Astrocyte (in vitro differentiated cells and primary cell): ENCODE data around the gene CTNS. TPM values are rescaled to one million over a fixed set of nuclear protein-coding genes. Genes with fewer than 3 reads are reported as not detected.

Experiments used
- DNase-seq: peaks from one replicate; pipeline ENCODE4 v3.0.0-alpha.2; 2010; ENCODE audit warnings: low read depth
- FAIRE-seq: peaks from 2 replicates; lab custom pipeline; 2011; peaks lifted over from hg19 to GRCh38; lab: Jason Lieb, UNC
- H2AFZ ChIP-seq: 2 replicates; pipeline ENCODE4 v1.6.0; 2012; ENCODE audit warnings: low read depth, low read length, inconsistent platforms
- H3K27ac ChIP-seq: 2 replicates; pipeline ENCODE4 v1.5.1; 2011; ENCODE audit warnings: low read depth, low read length, inconsistent platforms
- H3K27me3 ChIP-seq: 2 replicates; pipeline ENCODE4 v1.6.0; 2011; ENCODE audit warnings: low read length, inconsistent platforms; ENCODE audit not compliant: insufficient read depth
- H3K36me3 ChIP-seq: 2 replicates; pipeline ENCODE4 v1.5.1; 2011; ENCODE audit warnings: low read length, inconsistent platforms; ENCODE audit not compliant: insufficient read depth
- H3K4me1 ChIP-seq: 2 replicates; pipeline ENCODE4 v1.5.1; 2011; ENCODE audit warnings: low read length, inconsistent platforms; ENCODE audit not compliant: insufficient read depth
- H3K4me2 ChIP-seq: 2 replicates; pipeline ENCODE4 v1.6.0; 2012; ENCODE audit warnings: low read length, inconsistent platforms
- H3K4me3 ChIP-seq: 2 replicates; pipeline ENCODE4 v1.5.1; 2011; ENCODE audit warnings: low read depth, mild to moderate bottlenecking, low read length, inconsistent platforms; ENCODE audit not compliant: insufficient read depth
- H3K79me2 ChIP-seq: 2 replicates; pipeline ENCODE4 v1.6.0; 2012; ENCODE audit warnings: mild to moderate bottlenecking, low read length, inconsistent platforms; ENCODE audit not compliant: insufficient read depth
- H3K9ac ChIP-seq: 2 replicates; pipeline ENCODE4 v1.6.0; 2012; ENCODE audit warnings: mild to moderate bottlenecking, low read length, inconsistent platforms
- H3K9me3 ChIP-seq: 2 replicates; pipeline ENCODE4 v1.5.1; 2012; ENCODE audit warnings: low read depth, mild to moderate bottlenecking, low read length, inconsistent platforms; ENCODE audit not compliant: insufficient read depth
- H4K20me1 ChIP-seq: 2 replicates; pipeline ENCODE4 v1.6.0; 2012; ENCODE audit warnings: low read length, inconsistent platforms; ENCODE audit not compliant: insufficient read depth
- H3K27ac Mint-ChIP-seq: one replicate; pipeline ENCODE4 v1.8.0; 2021; ENCODE audit warnings: mild to moderate bottlenecking, mixed read lengths; ENCODE audit not compliant: unreplicated experiment
- H3K27me3 Mint-ChIP-seq: one replicate; pipeline ENCODE4 v1.8.0; 2021; ENCODE audit warnings: low read depth, mixed read lengths; ENCODE audit not compliant: unreplicated experiment
- H3K36me3 Mint-ChIP-seq: one replicate; pipeline ENCODE4 v1.8.0; 2021; ENCODE audit warnings: low read depth, mixed read lengths; ENCODE audit not compliant: unreplicated experiment
- H3K4me1 Mint-ChIP-seq: one replicate; pipeline ENCODE4 v1.8.0; 2021; ENCODE audit warnings: low read depth, mixed read lengths; ENCODE audit not compliant: unreplicated experiment
- H3K4me3 Mint-ChIP-seq: one replicate; pipeline ENCODE4 v1.8.0; 2021; ENCODE audit warnings: mild to moderate bottlenecking, moderate library complexity, mixed read lengths; ENCODE audit not compliant: unreplicated experiment
- H3K9me3 Mint-ChIP-seq: one replicate; pipeline ENCODE4 v1.8.0; 2021; ENCODE audit warnings: mild to moderate bottlenecking, mixed read lengths; ENCODE audit not compliant: unreplicated experiment
- EZH2 ChIP-seq: IDR thresholded peaks from 2 replicates; pipeline ENCODE4 v1.6.1; 2012; ENCODE audit warnings: mild to moderate bottlenecking, low read length, inconsistent platforms; ENCODE audit not compliant: insufficient read depth
- total RNA-seq: library from RNA; stranded (reverse); gene quantifications from 2 replicates; pipeline ENCODE4 v1.2.1, GENCODE V29; 2021
- TF ChIP-seq, protein P1 (sequence below): IDR thresholded peaks from 2 replicates; pipeline ENCODE4 v1.5.1; 2011; ENCODE audit warnings: low read depth, mild to moderate bottlenecking, inconsistent platforms, low read length, moderate library complexity; ENCODE audit not compliant: insufficient read depth

CTNS gene
- total RNA-seq, 1 donor from 2014 or later, result 5.8 TPM

DNA sequence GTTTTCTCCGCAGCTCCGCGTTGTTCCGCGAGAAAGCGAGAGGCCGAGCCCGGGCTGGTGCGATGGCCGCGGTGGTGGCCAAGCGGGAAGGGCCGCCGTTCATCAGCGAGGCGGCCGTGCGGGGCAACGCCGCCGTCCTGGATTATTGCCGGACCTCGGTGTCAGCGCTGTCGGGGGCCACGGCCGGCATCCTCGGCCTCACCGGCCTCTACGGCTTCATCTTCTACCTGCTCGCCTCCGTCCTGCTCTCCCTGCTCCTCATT is 32.5 kb downstream of the CTNS start:
- Histone ChIP-seq H3K4me3 (peak overlapping the region; percentile 95), H3K27me3 (no peaks in the 10 kb centered on the region), H3K4me1 (peaks cover 18% of the 10 kb centered on the region), H3K36me3 (peaks cover 9% of the 10 kb centered on the region), H3K4me2 (peak overlapping the region; percentile 92), H3K9me3 (no peaks in the 10 kb centered on the region), H4K20me1 (peaks cover 59% of the 10 kb centered on the region), H3K9ac (peak overlapping the region; percentile 98), H3K27ac (peak overlapping the region; percentile 86), H2AFZ (peak overlapping the region; percentile 79), H3K79me2 (peaks cover 65% of the 10 kb centered on the region)
- FAIRE-seq (no peak), DNase-seq (no peak)
- H3K4me1 Mint-ChIP-seq, result peaks cover 22% of the 10 kb centered on the region
- peak overlapping the region; percentile 97 for H3K27ac Mint-ChIP-seq
- H3K27me3 Mint-ChIP-seq, result no peaks in the 10 kb centered on the region
- H3K4me3 Mint-ChIP-seq, result peak overlapping the region; percentile 99
- peaks cover 8% of the 10 kb centered on the region for H3K36me3 Mint-ChIP-seq
- H3K9me3 Mint-ChIP-seq, result no peaks in the 10 kb centered on the region
- TF ChIP-seq, protein P1, sequence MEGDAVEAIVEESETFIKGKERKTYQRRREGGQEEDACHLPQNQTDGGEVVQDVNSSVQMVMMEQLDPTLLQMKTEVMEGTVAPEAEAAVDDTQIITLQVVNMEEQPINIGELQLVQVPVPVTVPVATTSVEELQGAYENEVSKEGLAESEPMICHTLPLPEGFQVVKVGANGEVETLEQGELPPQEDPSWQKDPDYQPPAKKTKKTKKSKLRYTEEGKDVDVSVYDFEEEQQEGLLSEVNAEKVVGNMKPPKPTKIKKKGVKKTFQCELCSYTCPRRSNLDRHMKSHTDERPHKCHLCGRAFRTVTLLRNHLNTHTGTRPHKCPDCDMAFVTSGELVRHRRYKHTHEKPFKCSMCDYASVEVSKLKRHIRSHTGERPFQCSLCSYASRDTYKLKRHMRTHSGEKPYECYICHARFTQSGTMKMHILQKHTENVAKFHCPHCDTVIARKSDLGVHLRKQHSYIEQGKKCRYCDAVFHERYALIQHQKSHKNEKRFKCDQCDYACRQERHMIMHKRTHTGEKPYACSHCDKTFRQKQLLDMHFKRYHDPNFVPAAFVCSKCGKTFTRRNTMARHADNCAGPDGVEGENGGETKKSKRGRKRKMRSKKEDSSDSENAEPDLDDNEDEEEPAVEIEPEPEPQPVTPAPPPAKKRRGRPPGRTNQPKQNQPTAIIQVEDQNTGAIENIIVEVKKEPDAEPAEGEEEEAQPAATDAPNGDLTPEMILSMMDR, result no peak
- TF ChIP-seq EZH2, result no peak

DNA sequence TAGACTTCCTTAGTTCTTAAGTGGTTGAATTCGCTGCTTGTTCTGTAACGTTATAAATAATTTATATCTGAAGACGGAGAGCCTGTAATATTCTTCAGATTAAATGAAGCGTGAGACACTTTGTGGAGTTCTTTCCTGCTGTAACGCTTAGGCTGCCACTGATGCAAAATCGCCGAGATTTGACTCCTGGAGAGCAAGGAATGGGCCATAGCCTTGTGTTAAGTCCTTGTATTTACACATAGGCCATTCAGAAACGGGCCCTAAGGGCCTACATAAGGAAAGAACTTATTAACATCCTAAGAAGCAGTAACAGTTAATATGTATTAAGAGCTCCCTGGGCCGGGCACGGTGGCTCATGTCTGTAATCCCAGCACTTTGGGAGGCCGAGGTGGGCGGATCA is 33.0 kb downstream of the CTNS start:
- Histone ChIP-seq H3K79me2 (peaks cover 60% of the 10 kb centered on the region), H3K27ac (no peak overlapping the region)
- H3K27me3 Mint-ChIP-seq, result no peaks in the 10 kb centered on the region

DNA sequence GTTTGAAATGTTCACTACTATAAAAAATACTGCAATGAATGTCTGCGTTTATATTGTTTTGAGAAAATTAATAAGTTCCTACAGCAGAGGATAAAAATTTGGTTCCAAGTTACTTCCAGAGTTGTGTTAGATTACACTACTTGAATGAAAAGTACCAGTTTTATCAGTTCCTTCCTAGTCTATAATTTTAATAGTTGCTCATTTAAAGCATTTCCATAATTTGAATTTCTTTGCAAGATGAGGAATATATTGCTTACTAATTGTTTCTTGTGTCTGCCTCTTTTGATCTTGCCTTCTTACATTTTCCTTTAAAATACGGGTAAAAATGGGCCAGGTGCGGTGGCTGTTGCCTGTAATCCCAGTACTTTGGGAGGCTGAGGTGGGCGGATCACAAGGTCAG is 36.0 kb downstream of the CTNS start:
- Mint-ChIP-seq H3K36me3 (peaks cover 8% of the 10 kb centered on the region), H3K4me1 (peaks cover 3% of the 10 kb centered on the region), H3K4me3 (no peak overlapping the region), H3K27me3 (peaks cover 6% of the 10 kb centered on the region), H3K27ac (no peak overlapping the region), H3K9me3 (no peaks in the 10 kb centered on the region)
- H3K4me3 ChIP-seq, result no peak overlapping the region
- H3K9ac ChIP-seq, result no peak overlapping the region
- FAIRE-seq (no peak), DNase-seq (no peak)
- H2AFZ ChIP-seq, result no peak overlapping the region
- TF ChIP-seq, protein P1, result no peak
- TF ChIP-seq EZH2, result no peak
- peaks cover 24% of the 10 kb centered on the region for H4K20me1 ChIP-seq
- H3K36me3 ChIP-seq, result no peaks in the 10 kb centered on the region
- peaks cover 29% of the 10 kb centered on the region for H3K79me2 ChIP-seq
- no peaks in the 10 kb centered on the region for H3K9me3 ChIP-seq
- no peak overlapping the region for H3K4me2 ChIP-seq
- H3K27me3 ChIP-seq, result no peaks in the 10 kb centered on the region
- peaks cover 5% of the 10 kb centered on the region for H3K4me1 ChIP-seq
- no peak overlapping the region for H3K27ac ChIP-seq

More for the DNA sequence above, 33.0 kb downstream of the CTNS start:
- no peak for TF ChIP-seq EZH2
- TF ChIP-seq, protein P1, result no peak
- no peaks in the 10 kb centered on the region for H3K9me3 ChIP-seq
- H4K20me1 ChIP-seq, result peaks cover 54% of the 10 kb centered on the region
- peak overlapping the region; percentile 98 for H3K9ac ChIP-seq
- Mint-ChIP-seq H3K4me3 (peak overlapping the region; percentile 99), H3K36me3 (peaks cover 8% of the 10 kb centered on the region), H3K27ac (peak overlapping the region; percentile 97), H3K4me1 (peaks cover 18% of the 10 kb centered on the region), H3K9me3 (no peaks in the 10 kb centered on the region)
- H3K4me2 ChIP-seq, result peak overlapping the region; percentile 92
- no peaks in the 10 kb centered on the region for H3K27me3 ChIP-seq
- H2AFZ ChIP-seq, result no peak overlapping the region
- DNase-seq (no peak), FAIRE-seq (no peak)
- peaks cover 18% of the 10 kb centered on the region for H3K4me1 ChIP-seq
- peak overlapping the region; percentile 95 for H3K4me3 ChIP-seq
- H3K36me3 ChIP-seq, result peaks cover 6% of the 10 kb centered on the region
